AG04450 (cell line): Measurements from ENCODE around the gene SLC17A7. TPM values are rescaled to one million over a fixed set of nuclear protein-coding genes. Genes with fewer than 3 reads are reported as not detected.

Source experiments
- CTCF ChIA-PET: fragments of 300-600, 350-600 bp; formaldehyde crosslinking; extraction: SDS; loops from one replicate; lab custom pipeline; 2022; ENCODE audit warnings: antibody characterized with exemption, inconsistent platforms; lab: Charles Lee
- POLR2A ChIA-PET: fragments of 350-600 bp; formaldehyde crosslinking; extraction: SDS; loops from one replicate; lab custom pipeline; 2021; ENCODE audit warnings: antibody characterized with exemption, inconsistent platforms; lab: Yijun Ruan, JAX
- DNase-seq: peaks from one replicate; pipeline ENCODE4 v3.0.0-alpha.2; 2011; ENCODE audit warnings: low read depth, low spot score
- H3K27ac ChIP-seq: one replicate; pipeline ENCODE4 v1.5.1; 2012; ENCODE audit warnings: low read depth, low read length, control low read depth
- H3K27me3 ChIP-seq: one replicate; pipeline ENCODE4 v1.6.0; 2012; ENCODE audit warnings: low read length; ENCODE audit not compliant: control insufficient read depth, insufficient read depth
- H3K4me3 ChIP-seq: 2 replicates; pipeline ENCODE4 v1.5.1; 2011; ENCODE audit warnings: mild to moderate bottlenecking, low read depth, low read length, control low read depth
- H3K9me3 ChIP-seq: 2 replicates; pipeline ENCODE4 v1.5.1; 2012; ENCODE audit warnings: low read length; ENCODE audit not compliant: control insufficient read depth, insufficient read depth
- polyA plus RNA-seq: library from polyadenylated mRNA; depleted of rRNA; stranded (reverse); fragments of >200 nt; gene quantifications from 2 replicates; pipeline ENCODE4 v1.2.3, GENCODE V29; 2011
- TF ChIP-seq, protein P1 (sequence below): IDR thresholded peaks from 2 replicates; pipeline ENCODE4 v1.5.1; 2011; ENCODE audit warnings: low read depth, low read length, control low read depth, inconsistent platforms

SLC17A7 gene
- polyA plus RNA-seq, 1 experiment, result 0.02 TPM

- Histone ChIP-seq H3K27ac (peak overlapping the region; percentile 11), H3K9me3 (peaks cover 7% of the 10 kb centered on the region; the same call in 1 of the 2 replicates), H3K4me3 (no peak overlapping the region), H3K27me3 (no peaks in the 10 kb centered on the region)
- CTCF ChIA-PET, result interaction anchor here (0.7 to 2.3 kb wide), 2 partner anchors 15 to 18 kb away, joined by 3 to 9 read pairs; partner anchors contain the start of gene FLT3LG
- TF ChIP-seq, protein P1, sequence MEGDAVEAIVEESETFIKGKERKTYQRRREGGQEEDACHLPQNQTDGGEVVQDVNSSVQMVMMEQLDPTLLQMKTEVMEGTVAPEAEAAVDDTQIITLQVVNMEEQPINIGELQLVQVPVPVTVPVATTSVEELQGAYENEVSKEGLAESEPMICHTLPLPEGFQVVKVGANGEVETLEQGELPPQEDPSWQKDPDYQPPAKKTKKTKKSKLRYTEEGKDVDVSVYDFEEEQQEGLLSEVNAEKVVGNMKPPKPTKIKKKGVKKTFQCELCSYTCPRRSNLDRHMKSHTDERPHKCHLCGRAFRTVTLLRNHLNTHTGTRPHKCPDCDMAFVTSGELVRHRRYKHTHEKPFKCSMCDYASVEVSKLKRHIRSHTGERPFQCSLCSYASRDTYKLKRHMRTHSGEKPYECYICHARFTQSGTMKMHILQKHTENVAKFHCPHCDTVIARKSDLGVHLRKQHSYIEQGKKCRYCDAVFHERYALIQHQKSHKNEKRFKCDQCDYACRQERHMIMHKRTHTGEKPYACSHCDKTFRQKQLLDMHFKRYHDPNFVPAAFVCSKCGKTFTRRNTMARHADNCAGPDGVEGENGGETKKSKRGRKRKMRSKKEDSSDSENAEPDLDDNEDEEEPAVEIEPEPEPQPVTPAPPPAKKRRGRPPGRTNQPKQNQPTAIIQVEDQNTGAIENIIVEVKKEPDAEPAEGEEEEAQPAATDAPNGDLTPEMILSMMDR, result no peak
- no peak for DNase-seq
- POLR2A ChIA-PET, result no interaction called here
Measured at GRCh38 chr19:49458567-49458903, 17.2 kb upstream of the SLC17A7 start.

DNA sequence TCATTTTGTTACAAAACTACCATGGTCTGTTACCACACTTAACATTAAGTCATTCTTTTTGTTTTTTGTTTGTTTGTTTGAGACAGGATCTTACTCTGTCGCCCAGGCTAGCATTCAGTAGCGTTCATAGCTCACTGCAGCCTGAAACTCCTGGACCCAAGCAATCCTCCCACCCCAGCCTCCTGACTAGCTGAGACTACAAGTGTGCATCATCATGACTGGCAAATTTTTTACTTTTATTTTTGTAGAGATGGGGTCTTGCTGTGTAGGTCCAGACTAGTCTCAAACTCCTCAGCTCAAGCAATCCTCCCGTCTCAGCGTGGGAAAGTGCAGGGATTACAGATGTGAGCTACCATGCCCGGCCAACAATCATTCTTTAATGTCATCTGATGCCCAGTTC is 15.0 kb upstream of the SLC17A7 start:
- no peak overlapping the region for H3K4me3 ChIP-seq
- no peak overlapping the region for H3K27ac ChIP-seq
- ChIA-PET CTCF (interaction anchor here (0.8 to 1.9 kb wide), 4 partner anchors 17 to 531 kb away, joined by 3 to 10 read pairs (median 4); partner anchors contain the start of gene FLT3LG), POLR2A (interaction anchor here (1.2 kb wide), 1 partner anchor 109 kb away, joined by 5 read pairs; no protein-coding TSS in a partner anchor)
- no peaks in the 10 kb centered on the region for H3K27me3 ChIP-seq
- peaks cover under 1% of the 10 kb centered on the region; the same call in 1 of the 2 replicates for H3K9me3 ChIP-seq
- no peak for DNase-seq
- TF ChIP-seq, protein P1, result no peak

DNA sequence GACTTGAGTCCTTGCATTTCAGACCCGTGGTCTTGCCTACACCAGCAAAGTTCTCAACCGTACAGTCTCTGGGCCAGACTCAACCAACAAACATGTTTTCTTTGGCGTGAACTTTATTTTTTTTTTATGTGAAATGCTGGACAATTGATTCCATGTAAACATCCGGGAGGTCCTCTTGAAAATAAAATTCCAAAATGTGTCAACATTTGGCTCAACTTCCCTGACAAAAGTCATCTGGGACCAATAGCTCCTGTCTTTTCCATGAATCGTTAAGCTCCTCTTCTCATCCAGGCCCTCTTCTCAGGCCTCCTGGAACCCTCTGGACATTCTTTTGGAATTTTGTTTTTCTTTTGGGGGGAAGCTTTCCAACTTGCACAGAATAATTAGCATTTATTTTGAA is 14.4 kb upstream of the SLC17A7 start:
- TF ChIP-seq, protein P1, result no peak
- CTCF ChIA-PET, result interaction anchor here (0.8 to 1.9 kb wide), 4 partner anchors 18 to 530 kb away, joined by 3 to 10 read pairs (median 4); partner anchors contain the start of gene FLT3LG
- DNase-seq, result no peak
- Histone ChIP-seq H3K27ac (peak overlapping the region; percentile 21), H3K27me3 (no peaks in the 10 kb centered on the region), H3K9me3 (no peaks in the 10 kb centered on the region), H3K4me3 (no peak overlapping the region)
- POLR2A ChIA-PET, result interaction anchor here (0.6 kb wide), 1 partner anchor 109 kb away, joined by 4 read pairs; no protein-coding TSS in a partner anchor

DNA sequence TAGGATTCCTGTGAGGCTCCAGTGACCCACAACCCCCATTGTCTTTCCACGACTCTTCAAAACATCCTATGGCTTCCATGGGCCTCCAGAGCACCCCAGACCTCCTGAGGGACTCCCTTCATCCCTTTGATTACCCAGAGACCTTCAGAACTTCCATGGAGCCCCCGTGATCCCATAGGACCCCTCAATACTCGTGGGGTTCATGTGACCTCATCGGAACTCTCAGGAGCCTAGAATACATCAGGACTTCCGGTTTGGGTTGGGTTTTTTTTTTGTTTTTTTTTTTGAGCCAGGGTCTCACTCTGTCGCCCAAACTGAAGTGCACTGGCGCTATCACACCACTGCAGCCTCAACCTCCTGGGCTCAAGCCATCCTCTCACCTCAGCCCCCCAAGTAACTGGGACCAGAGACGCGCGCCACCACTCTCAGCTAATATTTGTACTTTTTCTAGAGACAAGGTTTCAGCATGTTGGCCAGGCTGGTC is 12.5 kb upstream of the SLC17A7 start:
- TF ChIP-seq, protein P1, result no peak
- Histone ChIP-seq H3K4me3 (peak overlapping the region; percentile 82), H3K27ac (peak overlapping the region; percentile 97), H3K9me3 (no peaks in the 10 kb centered on the region), H3K27me3 (no peaks in the 10 kb centered on the region)
- ChIA-PET CTCF (interaction anchor here (1.0 to 1.7 kb wide), 2 partner anchors 228 to 356 kb away, joined by 3 to 6 read pairs; no protein-coding TSS in a partner anchor), POLR2A (interaction anchor here (0.6 to 2.2 kb wide), 3 partner anchors 25 to 107 kb away, joined by 7 to 17 read pairs (median 9); partner anchors contain the start of gene RPL13A)
- no peak for DNase-seq
